Fibroblast of skin of left biceps (primary cell): ENCODE results near the gene CNTN4.

Source experiments
- DNase-seq, 2 experiments: peaks; one replicate each; pipeline ENCODE4 v3.0.0-alpha.2; 2013; ENCODE audit warnings: low read depth in 2 of 2

Gene CNTN4

GRCh38 chr3:2266606-2267005 is 167.9 kb downstream of the CNTN4 start:
- no peak for DNase-seq

GRCh38 chr3:2268779-2269178 is 170.1 kb downstream of the CNTN4 start:
- no peak for DNase-seq

- no peak for DNase-seq
These were observed 175.9 kb downstream of the CNTN4 start for GRCh38 chr3:2274526-2274925.

GRCh38 chr3:2283818-2284217 is 185.2 kb downstream of the CNTN4 start:
- DNase-seq = no peak

DNA sequence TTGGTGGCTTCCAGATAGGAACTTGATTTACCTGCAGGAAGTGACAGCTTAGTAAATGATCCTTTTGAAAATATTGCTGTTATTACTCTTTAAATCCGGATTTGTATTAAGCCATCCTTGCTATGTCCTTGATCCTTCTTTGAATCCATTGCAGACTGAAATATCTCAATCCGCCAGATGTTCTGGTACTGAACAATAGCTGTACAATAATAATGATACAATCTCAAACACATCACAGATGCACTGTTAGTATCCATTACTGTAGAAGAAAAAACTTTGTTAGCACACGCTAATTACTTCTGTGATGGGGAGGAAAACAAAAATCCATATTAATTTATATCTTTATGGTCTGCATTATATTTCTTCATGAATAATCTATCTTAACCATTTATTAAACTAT is 202.3 kb downstream of the CNTN4 start:
- DNase-seq = no peak

DNA sequence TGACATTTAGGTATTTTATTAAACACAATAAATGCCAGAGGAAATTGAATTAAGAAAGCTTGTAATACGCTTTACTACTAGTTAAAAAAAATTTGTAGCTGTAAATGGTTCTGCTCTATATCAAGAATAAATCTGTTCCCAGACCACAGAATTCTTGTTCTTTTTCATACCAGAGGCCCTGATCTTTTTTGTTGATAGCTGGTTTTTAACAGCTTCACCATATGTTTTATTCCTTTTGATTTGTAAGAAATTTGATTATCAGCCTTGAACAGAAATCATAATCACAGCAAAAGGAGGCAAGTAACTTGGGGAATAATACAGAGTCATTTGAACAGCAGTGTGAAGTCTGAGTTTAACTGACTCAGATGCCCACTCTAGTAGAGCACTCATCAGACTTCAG is 202.7 kb downstream of the CNTN4 start:
- no peak for DNase-seq

DNA sequence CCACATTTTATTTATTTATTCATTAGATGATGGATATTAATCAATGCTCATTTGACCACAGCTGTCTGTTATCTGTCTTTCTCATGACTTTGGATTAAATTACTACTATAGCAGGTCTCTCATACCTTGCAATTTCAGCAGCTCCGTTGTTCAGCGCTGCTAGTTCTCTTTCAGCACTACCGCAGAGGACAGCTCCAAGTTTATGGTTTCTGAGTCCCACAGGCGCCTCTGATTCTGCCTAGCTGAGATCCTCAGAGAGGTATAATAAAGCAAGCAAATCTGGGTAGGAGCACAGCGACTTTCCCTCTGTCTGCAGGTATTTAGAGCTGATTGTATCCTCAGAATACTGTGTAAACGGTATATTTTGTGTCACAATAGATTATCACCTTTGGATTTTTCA is 204.9 kb downstream of the CNTN4 start:
- no peak for DNase-seq

- no peak for DNase-seq
These were observed 212.4 kb downstream of the CNTN4 start for GRCh38 chr3:2311022-2311421.

GRCh38 chr3:2317521-2317920 is 218.9 kb downstream of the CNTN4 start:
- no peak for DNase-seq

- no peak for DNase-seq
These were observed 236.3 kb downstream of the CNTN4 start for GRCh38 chr3:2334921-2335320.

GRCh38 chr3:2343031-2343682 is 244.5 kb downstream of the CNTN4 start:
- no peak for DNase-seq

DNA sequence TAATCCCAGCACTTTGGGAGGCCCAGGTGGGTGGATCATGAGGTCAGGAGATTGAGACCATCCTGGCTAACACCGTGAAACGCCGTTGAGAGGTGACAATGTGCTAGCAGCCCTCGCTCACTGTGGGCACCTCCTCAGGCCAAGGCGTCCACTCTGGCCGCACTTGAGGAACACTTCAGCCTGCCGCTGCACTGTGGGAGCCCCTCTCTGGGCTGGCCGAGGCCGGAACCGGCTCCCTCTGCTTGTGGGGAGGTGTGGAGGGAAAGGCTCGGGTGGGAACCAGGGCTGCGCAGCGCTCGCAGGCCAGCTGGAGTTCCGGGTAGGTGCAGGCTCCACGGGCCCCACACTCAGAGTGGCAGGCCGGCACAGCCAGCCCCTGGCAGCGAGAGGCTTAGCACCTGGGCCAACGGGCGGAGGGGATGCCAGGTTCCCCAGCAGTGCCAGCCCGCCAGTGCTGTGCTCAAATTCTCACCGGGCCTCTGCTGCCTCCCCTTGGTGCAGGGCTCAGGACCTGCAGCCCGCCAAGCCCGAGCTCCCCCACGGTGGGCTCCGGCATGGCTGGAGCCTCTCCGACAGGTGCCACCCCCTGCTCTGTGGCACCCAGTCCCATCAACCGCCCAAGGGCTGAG is 253.6 kb downstream of the CNTN4 start:
- no peak for DNase-seq

DNA sequence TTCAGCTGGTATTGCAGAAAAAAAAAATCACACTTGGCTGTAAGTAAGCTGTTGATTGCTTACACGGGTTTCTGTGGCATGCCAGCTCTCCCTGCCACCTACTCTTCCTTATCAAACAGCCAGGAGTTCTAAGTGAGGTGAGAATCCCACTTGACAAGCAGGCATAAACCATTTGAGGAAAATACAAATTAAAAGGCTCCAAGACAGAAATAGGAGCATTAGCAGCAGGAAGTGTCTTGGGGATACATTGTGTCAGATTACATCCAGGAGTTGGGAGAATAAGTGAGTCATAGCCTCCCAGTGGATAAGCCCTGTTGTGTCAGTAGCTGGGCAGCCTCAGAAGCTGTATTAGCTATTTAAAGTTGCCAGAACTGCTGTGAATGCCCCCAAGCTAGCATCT is 256.0 kb downstream of the CNTN4 start:
- DNase-seq = peak; percentile 22 to 30

GRCh38 chr3:2356298-2356950 is 257.8 kb downstream of the CNTN4 start:
- no peak for DNase-seq

DNA sequence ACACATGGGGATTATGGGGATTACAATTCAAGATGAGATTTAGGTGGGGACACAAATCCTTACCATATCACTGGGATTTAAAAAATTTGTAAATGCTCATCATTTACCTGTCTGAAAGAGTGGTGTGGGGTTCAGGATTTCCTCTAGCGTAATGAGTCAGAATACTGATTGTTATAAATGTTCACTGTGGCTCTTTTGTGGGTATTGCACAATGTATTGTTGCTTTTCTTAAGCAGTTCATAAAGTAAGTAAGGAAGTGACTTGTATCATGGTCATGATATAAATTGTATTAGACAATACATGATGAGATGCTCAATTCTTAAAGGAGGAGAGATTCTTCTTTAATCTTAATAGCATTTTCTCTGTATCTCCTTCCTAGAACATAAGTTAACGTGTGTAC is 262.1 kb downstream of the CNTN4 start:
- DNase-seq = no peak

DNA sequence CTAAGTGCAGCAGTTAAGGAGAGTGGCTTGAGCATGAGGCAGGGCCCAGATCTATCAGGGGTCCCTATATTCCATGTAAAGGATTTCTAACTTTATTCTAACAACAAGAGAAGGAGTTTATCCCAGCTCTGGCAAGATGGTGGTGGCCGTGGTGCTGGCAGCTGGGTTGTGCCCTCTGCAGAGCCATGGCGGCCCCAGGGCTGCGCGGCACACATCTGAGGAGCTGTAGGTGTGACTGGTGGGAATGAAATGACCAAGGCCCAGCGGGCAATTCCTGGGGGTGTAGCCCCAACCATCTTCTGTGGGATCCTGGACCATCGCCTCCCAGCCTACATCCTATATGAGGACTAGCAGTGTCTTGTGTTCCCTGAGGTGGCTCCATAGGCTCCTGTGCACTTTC is 263.5 kb downstream of the CNTN4 start:
- no peak for DNase-seq

- DNase-seq = no peak
These were observed 265.2 kb downstream of the CNTN4 start for GRCh38 chr3:2363854-2364253.

- no peak for DNase-seq
These were observed 271.7 kb downstream of the CNTN4 start for GRCh38 chr3:2370317-2370716.

DNA sequence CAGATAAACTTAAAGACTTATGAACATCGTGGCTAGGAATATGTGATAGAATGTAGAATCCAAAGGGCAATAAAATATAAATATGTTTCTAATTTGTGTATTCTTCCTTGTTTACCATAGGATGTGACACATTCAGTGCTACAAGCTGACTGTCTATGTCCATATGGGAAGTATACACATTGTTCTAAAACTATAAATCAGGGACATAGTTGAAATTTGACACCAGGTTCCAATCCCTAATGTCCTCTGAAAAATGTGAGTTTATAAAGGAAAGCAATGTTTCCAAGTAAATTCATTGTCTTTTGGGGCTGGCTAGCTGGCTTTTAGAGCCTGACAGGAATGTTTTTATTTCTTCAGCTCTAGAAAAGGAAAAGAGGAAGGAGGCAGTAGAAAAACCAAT is 273.6 kb downstream of the CNTN4 start:
- no peak for DNase-seq

DNA sequence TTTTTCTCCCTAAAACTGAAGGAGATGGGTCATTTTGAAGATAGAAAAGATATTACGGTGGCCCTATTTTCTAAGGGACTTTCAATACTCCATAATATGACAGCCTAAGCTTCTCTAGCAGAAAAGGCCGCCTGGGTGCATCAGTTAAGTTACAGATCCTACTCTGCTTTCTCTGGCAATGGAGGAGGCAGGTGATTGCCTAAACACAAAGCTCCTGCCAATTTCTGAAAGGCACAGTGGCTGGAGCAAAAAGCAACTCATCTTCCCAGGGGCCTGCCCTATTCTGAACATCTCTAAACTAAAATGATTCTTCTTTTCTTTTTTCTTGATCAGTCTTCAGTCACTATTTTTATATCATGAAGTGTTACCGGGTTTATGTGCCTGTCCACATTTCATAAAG is 276.7 kb downstream of the CNTN4 start:
- no peak for DNase-seq

DNA sequence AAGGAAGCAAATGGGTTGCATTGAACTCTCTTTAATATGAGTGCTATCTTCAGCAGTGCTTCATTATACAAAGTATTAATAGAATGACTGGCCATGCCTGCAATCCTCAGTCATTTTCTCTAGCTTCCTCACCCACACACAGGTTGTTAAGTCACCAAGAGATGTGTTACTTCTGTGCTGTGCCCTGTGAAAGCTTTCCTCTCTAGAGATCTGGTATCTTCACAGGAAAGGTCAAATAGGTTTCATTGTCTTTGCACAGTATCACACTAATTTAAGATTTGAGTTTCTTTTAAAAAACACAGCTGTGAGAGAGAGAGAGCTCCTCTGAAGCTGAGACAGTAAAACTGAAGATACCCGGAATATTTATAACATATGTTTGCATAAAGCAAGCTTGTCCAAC is 278.6 kb downstream of the CNTN4 start:
- DNase-seq = no peak

- DNase-seq = no peak
These were observed 292.4 kb downstream of the CNTN4 start for GRCh38 chr3:2390926-2391532.

GRCh38 chr3:2391896-2392295 is 293.2 kb downstream of the CNTN4 start:
- no peak for DNase-seq
